ENCODE measurements around the gene CCDC136.

The CCDC136 gene

DNA sequence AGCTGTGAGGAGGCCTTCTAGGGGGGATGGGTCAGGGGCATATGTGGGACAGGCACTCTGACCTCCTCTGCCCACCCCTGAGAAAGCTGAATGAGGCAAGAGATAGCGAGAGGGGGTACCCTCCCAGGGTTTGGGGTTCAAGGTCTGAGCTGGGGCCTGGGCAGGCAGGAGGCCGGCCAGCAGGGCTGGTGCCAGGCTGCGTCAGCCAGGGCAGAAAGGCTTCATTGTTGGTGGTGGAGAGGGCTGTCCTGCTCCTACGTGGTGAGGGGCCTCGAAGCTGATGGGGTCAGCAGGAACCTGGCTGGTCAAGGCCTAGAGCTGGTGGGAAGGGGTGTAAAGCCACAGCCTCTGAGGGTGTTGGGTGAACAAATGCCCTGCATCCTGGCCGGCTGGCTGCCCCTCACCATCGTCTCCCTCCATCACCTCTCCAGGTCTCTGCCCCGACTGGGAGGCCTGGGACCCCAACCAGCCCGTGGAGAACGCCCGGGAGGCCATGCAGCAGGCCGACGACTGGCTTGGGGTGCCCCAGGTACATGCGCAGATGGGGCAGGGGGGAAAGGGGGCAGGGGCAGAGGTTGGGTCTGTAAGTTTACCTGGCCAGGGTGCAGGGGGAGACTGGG lies 45.1 kb downstream of the CCDC136 start:
- H3K27me3 Mint-ChIP-seq = peaks cover 3% of the 10 kb centered on the region
- H3K4me3 Mint-ChIP-seq = no peak overlapping the region
- H3K36me3 Mint-ChIP-seq = no peaks in the 10 kb centered on the region
- H3K4me1 Mint-ChIP-seq = peaks cover 3% of the 10 kb centered on the region
- ATAC-seq (ENCODE audit: low read depth) = no peak
- no peak overlapping the region for H3K27ac Mint-ChIP-seq
- DNase-seq (ENCODE audit: low spot score in 2 of 2) = no peak
- H3K9me3 Mint-ChIP-seq = no peaks in the 10 kb centered on the region

DNA sequence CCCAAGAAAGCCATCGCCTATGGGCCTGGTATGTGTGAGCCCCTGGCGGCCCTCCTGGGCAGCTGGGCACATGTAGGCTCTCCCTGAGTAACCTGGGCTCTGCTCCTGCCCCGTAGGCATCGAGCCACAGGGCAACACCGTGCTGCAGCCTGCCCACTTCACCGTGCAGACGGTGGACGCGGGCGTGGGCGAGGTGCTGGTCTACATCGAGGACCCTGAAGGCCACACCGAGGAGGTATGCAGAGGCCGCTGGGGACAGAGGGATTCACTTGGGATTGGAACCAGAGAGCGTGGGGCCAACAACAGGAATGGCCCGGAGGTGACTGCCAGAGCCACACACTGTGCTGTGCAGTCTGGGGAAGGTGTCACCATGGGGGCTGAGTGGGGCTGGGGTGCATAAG lies 45.8 kb downstream of the CCDC136 start:
- H3K27me3 Mint-ChIP-seq = peaks cover 3% of the 10 kb centered on the region
- ATAC-seq (ENCODE audit: low read depth) = no peak
- no peak overlapping the region for H3K4me3 Mint-ChIP-seq
- H3K36me3 Mint-ChIP-seq = no peaks in the 10 kb centered on the region
- H3K9me3 Mint-ChIP-seq = no peaks in the 10 kb centered on the region
- H3K27ac Mint-ChIP-seq = no peak overlapping the region
- H3K4me1 Mint-ChIP-seq = peaks cover 8% of the 10 kb centered on the region
- no peak for DNase-seq (ENCODE audit: low spot score in 2 of 2)

DNA sequence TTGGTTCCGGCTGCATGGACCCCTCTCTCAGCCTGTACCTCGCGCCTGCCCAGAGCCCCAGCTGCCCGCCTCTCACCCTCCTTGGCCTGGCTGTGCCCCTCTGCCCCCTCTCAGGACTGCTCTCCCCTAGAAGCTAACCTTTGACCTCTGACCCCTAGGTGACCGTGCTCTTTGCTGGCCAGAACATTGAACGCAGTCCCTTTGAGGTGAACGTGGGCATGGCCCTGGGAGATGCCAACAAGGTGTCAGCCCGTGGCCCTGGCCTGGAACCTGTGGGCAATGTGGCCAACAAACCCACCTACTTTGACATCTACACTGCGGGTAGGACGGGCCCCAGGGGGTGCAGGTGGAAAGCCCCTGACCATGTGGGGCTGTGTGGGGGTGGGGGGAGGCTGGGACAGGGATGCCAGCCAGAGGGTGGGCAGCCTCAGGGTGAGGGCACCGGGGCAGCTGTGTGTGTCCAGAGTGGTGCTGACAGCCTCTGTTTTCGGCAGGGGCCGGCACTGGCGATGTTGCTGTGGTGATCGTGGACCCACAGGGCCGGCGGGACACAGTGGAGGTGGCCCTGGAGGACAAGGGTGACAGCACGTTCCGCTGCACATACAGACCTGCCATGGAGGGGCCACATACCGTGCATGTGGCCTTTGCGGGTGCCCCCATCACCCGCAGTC lies 46.5 kb downstream of the CCDC136 start:
- Mint-ChIP-seq H3K27me3 (peaks cover 3% of the 10 kb centered on the region), H3K4me3 (no peak overlapping the region), H3K27ac (no peak overlapping the region), H3K9me3 (no peaks in the 10 kb centered on the region), H3K4me1 (peaks cover 8% of the 10 kb centered on the region), H3K36me3 (no peaks in the 10 kb centered on the region)
- DNase-seq (ENCODE audit: low spot score in 2 of 2) (no peak), ATAC-seq (ENCODE audit: low read depth) (no peak)

DNA sequence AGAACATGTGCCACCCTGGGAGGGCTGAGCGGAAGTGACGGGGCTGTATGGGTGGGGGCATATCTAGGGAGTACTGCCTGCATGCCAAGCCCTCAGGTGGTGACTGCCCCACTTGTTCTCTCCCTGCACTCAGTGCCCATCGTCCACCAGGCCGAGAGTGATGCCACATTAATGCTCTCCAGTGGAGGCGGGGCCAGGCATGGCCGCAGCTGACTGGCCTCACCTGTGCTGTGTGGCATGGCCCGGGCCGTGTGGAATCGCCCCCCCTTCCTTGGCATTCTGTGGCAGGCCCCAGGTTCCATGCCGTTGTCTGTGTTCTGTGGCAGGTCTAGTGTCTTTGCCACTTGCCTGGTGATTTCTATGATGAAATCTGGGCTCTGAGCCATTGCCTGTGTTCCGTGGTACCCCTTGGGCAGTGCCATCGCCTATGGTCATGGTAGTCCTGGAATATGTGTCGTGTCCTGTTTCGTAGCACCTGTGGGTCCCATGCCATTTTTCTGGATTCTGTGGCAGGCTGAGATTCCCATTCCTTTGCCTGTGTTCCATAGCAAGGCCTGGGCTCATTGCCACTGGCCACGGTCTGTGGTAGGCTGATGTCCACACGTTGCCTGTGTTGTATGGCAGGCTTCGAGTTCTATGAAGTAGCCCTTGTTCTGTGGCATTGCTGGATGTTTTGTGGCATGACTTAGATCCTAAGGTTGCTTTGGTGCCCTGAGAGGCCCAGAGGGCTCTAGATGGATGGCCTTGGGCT lies 47.4 kb downstream of the CCDC136 start:
- Mint-ChIP-seq H3K4me1 (peaks cover 8% of the 10 kb centered on the region), H3K9me3 (no peaks in the 10 kb centered on the region), H3K27me3 (peaks cover 3% of the 10 kb centered on the region), H3K4me3 (no peak overlapping the region), H3K27ac (no peak overlapping the region), H3K36me3 (no peaks in the 10 kb centered on the region)
- ATAC-seq (ENCODE audit: low read depth) (no peak), DNase-seq (ENCODE audit: low spot score in 2 of 2) (no peak)

- Mint-ChIP-seq H3K4me3 (no peak overlapping the region), H3K4me1 (peaks cover 8% of the 10 kb centered on the region), H3K36me3 (no peaks in the 10 kb centered on the region), H3K27me3 (peaks cover 2% of the 10 kb centered on the region), H3K27ac (no peak overlapping the region), H3K9me3 (no peaks in the 10 kb centered on the region)
- ATAC-seq (ENCODE audit: low read depth) (no peak), DNase-seq (ENCODE audit: low spot score in 2 of 2) (no peak)
Measured at GRCh38 chr7:128839751-128840177, 48.0 kb downstream of the CCDC136 start.

DNA sequence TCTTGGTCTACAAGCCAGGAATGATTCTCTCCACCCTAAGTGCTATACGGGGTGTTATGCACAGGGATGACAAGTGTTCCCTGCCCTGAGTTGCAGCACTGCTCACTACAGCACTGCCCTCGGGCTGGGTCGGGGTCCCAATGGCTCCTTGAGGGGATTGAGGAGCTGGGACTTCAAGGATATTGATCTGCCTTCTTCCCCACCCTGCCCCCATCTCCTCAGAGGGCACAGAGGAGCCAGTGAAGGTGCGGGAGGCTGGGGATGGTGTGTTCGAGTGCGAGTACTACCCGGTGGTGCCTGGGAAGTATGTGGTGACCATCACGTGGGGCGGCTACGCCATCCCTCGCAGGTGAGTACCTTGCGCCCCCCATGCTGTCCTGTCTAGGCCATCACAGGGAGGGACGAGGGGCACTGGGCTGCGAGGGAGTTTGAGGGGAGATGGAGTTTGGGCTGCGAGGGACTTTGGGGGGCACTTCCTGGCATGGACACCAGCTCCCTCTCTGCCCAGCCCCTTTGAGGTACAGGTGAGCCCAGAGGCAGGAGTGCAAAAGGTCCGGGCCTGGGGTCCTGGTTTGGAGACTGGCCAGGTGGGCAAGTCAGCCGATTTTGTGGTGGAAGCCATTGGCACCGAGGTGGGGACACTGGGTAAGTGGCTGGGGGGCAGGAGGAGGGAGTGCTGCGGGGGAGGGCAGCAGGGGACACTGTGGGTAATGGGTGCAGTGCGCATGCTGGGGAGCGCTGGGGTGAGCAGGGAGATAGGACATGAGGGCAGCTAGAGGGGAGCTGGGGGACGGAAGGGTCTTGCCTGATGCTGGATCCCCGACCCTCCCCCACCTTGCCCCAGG lies 48.8 kb downstream of the CCDC136 start:
- DNase-seq (ENCODE audit: low spot score in 2 of 2) (no peak), ATAC-seq (ENCODE audit: low read depth) (no peak)
- H3K4me1 Mint-ChIP-seq = peaks cover 8% of the 10 kb centered on the region
- H3K36me3 Mint-ChIP-seq = no peaks in the 10 kb centered on the region
- peaks cover 4% of the 10 kb centered on the region for H3K27me3 Mint-ChIP-seq
- H3K27ac Mint-ChIP-seq = peak overlapping the region; percentile 62
- H3K4me3 Mint-ChIP-seq = no peak overlapping the region
- no peaks in the 10 kb centered on the region for H3K9me3 Mint-ChIP-seq

DNA sequence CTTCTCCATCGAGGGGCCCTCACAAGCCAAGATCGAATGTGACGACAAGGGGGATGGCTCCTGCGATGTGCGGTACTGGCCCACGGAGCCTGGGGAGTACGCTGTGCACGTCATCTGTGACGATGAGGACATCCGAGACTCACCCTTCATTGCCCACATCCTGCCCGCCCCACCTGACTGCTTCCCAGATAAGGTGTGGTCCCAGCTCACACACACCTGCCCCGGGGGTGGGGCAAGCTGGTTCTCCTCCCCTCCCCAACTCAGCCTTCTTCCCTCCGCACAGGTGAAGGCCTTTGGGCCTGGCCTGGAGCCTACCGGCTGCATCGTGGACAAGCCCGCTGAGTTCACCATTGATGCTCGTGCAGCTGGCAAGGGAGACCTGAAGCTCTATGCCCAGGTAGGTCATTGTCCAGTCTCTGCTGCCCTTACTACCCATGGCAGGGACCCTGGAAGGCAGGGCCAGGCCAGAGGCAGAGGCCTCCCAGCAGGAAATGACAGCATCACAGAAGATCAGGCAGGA lies 49.5 kb downstream of the CCDC136 start:
- DNase-seq (ENCODE audit: low spot score in 2 of 2) (peak; percentile 30 to 56), ATAC-seq (ENCODE audit: low read depth) (peak; percentile 92)
- H3K4me3 Mint-ChIP-seq = no peak overlapping the region
- H3K27me3 Mint-ChIP-seq = peaks cover 4% of the 10 kb centered on the region
- peaks cover 8% of the 10 kb centered on the region for H3K4me1 Mint-ChIP-seq
- H3K36me3 Mint-ChIP-seq = no peaks in the 10 kb centered on the region
- no peaks in the 10 kb centered on the region for H3K9me3 Mint-ChIP-seq
- peak overlapping the region; percentile 62 for H3K27ac Mint-ChIP-seq

DNA sequence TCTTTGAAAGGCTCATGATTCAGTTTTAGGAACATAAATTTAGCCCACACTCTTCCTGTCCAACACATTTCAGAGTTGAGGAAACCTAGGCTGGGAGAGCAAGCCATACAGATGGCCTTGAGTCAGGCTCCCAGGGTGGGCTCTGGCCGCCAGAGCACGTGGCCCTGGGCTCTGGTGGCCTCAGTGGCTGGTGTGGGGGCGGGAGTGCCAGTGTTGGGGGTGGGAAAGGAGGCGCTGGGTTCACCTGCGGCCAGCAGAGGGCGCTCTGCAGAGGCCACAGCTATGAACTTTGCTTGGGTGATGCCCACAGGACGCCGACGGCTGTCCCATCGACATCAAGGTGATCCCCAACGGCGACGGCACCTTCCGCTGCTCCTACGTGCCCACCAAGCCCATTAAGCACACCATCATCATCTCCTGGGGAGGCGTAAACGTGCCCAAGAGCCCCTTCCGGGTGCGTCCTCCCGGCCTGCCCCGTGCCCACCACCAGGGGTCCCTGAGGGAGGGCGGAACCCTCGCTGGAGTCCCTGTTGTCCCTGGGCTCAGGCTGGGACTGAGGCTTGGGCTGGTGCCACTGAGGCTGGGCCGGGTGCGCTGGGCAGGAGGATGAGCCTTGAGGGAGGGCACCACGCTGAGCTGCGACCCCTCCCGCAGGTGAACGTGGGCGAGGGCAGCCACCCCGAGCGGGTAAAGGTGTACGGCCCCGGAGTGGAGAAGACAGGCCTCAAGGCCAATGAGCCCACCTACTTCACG lies 50.3 kb downstream of the CCDC136 start:
- Mint-ChIP-seq H3K27ac (no peak overlapping the region), H3K4me3 (no peak overlapping the region)

DNA sequence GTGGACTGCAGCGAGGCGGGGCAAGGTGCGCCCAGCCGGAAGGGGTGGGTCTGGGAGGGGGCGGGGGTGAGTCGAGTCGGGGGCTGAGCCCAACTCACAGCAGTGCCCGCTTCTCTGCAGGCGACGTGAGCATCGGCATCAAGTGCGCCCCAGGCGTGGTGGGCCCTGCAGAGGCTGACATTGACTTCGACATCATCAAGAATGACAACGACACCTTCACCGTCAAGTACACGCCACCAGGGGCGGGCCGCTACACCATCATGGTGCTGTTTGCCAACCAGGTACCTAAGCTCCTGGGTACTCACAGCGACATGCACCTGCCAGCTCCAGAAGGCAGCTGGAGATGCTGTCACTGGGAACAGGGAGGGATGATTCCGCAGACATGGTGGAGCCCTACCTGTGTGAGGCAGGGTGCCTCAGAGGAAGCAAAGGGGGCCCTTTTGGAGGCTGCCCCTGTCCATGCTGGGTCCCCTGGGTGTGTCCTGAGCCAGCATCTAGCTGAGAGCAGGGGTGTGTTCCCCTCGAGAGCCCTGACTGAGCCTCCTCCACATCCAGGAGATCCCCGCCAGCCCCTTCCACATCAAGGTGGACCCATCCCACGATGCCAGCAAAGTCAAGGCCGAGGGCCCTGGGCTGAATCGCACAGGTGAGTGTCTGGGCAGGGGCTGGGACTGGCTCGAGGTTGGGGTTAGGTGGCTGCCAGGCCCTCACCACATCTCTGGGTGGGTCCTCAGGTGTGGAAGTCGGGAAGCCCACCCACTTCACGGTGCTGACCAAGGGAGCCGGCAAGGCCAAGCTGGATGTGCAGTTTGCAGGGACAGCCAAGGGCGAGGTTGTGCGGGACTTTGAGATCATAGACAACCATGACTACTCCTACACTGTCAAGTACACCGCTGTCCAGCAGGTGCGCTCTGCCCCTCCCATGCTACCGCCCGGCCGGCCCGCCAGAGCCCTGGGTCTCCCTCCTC lies 51.2 kb downstream of the CCDC136 start:
- DNase-seq (ENCODE audit: low spot score in 2 of 2) = no peak
- Mint-ChIP-seq H3K36me3 (no peaks in the 10 kb centered on the region), H3K4me3 (no peak overlapping the region), H3K27ac (no peak overlapping the region), H3K27me3 (peaks cover 4% of the 10 kb centered on the region), H3K9me3 (no peaks in the 10 kb centered on the region), H3K4me1 (peaks cover 8% of the 10 kb centered on the region)
- no peak for ATAC-seq (ENCODE audit: low read depth)

More for the DNA sequence above, 50.3 kb downstream of the CCDC136 start:
- DNase-seq (ENCODE audit: low spot score in 2 of 2) = peak; percentile 47 to 56
- no peaks in the 10 kb centered on the region for H3K9me3 Mint-ChIP-seq
- peak; percentile 36 for ATAC-seq (ENCODE audit: low read depth)
- H3K36me3 Mint-ChIP-seq = no peaks in the 10 kb centered on the region
- H3K4me1 Mint-ChIP-seq = peaks cover 8% of the 10 kb centered on the region
- peaks cover 4% of the 10 kb centered on the region for H3K27me3 Mint-ChIP-seq

DNA sequence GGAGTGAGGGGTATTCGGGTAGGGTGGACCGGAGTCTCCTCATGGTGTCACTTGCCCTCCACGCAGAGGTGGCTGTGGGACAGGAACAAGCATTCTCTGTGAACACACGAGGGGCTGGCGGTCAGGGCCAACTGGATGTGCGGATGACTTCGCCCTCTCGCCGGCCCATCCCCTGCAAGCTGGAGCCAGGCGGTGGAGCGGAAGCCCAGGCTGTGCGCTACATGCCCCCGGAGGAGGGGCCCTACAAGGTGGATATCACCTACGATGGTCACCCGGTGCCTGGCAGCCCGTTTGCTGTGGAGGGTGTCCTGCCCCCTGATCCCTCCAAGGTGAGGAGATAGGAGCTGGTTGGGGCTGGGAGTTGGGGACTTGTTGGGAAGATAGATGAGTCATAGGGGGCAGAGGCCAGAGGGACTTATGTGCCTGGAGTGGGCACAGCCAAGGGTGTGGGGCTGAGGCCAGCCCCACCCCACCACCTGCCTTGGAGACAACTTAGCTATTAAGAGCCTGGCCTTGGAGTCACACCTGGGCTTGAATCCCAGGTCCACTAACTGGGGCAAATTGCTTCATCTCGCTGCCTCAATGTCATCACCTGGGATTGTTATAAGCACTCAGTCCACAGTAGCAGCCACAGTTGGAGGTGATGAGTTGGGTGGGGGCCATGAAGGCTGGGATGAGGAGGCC lies 52.3 kb downstream of the CCDC136 start:
- peaks cover 4% of the 10 kb centered on the region for H3K27me3 Mint-ChIP-seq
- H3K4me1 Mint-ChIP-seq = peaks cover 8% of the 10 kb centered on the region
- no peak for DNase-seq (ENCODE audit: low spot score in 2 of 2)
- no peaks in the 10 kb centered on the region for H3K36me3 Mint-ChIP-seq
- no peak overlapping the region for H3K27ac Mint-ChIP-seq
- no peak for ATAC-seq (ENCODE audit: low read depth)
- no peaks in the 10 kb centered on the region for H3K9me3 Mint-ChIP-seq
- H3K4me3 Mint-ChIP-seq = no peak overlapping the region

DNA sequence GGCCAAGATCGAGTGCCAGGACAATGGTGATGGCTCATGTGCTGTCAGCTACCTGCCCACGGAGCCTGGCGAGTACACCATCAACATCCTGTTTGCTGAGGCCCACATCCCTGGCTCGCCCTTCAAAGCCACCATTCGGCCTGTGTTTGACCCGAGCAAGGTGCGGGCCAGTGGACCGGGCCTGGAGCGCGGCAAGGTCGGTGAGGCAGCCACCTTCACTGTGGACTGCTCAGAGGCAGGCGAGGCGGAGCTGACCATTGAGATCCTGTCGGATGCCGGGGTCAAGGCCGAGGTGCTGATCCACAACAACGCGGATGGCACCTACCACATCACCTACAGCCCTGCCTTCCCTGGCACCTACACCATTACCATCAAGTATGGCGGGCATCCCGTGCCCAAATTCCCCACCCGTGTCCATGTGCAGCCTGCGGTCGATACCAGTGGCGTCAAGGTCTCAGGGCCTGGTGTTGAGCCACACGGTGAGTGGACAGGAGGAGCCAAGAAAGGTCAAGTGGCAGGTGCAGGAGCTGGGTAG lies 53.1 kb downstream of the CCDC136 start:
- Mint-ChIP-seq H3K27ac (no peak overlapping the region), H3K9me3 (no peaks in the 10 kb centered on the region), H3K27me3 (peaks cover 6% of the 10 kb centered on the region), H3K4me3 (no peak overlapping the region), H3K4me1 (peaks cover 8% of the 10 kb centered on the region), H3K36me3 (no peaks in the 10 kb centered on the region)
- no peak for ATAC-seq (ENCODE audit: low read depth)
- DNase-seq (ENCODE audit: low spot score in 2 of 2) = no peak

GRCh38 chr7:128845475-128845874 lies 53.7 kb downstream of the CCDC136 start:
- Mint-ChIP-seq H3K9me3 (no peaks in the 10 kb centered on the region), H3K4me1 (peaks cover 8% of the 10 kb centered on the region), H3K4me3 (no peak overlapping the region), H3K27ac (no peak overlapping the region), H3K27me3 (peaks cover 9% of the 10 kb centered on the region), H3K36me3 (no peaks in the 10 kb centered on the region)
- no peak for DNase-seq (ENCODE audit: low spot score in 2 of 2)
- no peak for ATAC-seq (ENCODE audit: low read depth)

Data from memory B cell (primary cell).